Activated CD8-positive, alpha-beta memory T cell treated with anti-CD3 and anti-CD28 coated beads for 24 hours (primary cell): ENCODE results near the gene FGF4.

Source experiments
- DNase-seq: peaks from one replicate; pipeline ENCODE4 v3.0.0-alpha.2; 2020

FGF4 gene

GRCh38 chr11:69775163-69775755 is at the start of gene FGF4:
FGF4 (minus strand) TSS chr11:69775341; CDS start chr11:69775084, 257 bp downstream.
- no peak for DNase-seq

- no peak for DNase-seq
These were observed 48.6 kb upstream of the FGF4 start for GRCh38 chr11:69823641-69824265.

- no peak for DNase-seq
These were observed 47.7 kb upstream of the FGF4 start for GRCh38 chr11:69822676-69823494.

- no peak for DNase-seq
These were observed 46.4 kb upstream of the FGF4 start for GRCh38 chr11:69821511-69822040.

- no peak for DNase-seq
These were observed 45.3 kb upstream of the FGF4 start for GRCh38 chr11:69820441-69820840.

- no peak for DNase-seq
These were observed 44.5 kb upstream of the FGF4 start for GRCh38 chr11:69819541-69820070.

- no peak for DNase-seq
These were observed 43.7 kb upstream of the FGF4 start, which contains the start of gene FGF3 for GRCh38 chr11:69818603-69819441. FGF3 (minus strand) TSS chr11:69819416; CDS start chr11:69818933, 483 bp downstream.

GRCh38 chr11:69818231-69818602 is 43.1 kb upstream of the FGF4 start:
- no peak for DNase-seq

- DNase-seq, result no peak
These were observed 42.4 kb upstream of the FGF4 start for GRCh38 chr11:69817265-69818230.

- no peak for DNase-seq
These were observed 41.5 kb upstream of the FGF4 start for GRCh38 chr11:69816671-69817070.

- no peak for DNase-seq
These were observed 40.8 kb upstream of the FGF4 start for GRCh38 chr11:69815973-69816372.

GRCh38 chr11:69814902-69815301 is 39.8 kb upstream of the FGF4 start:
- DNase-seq, result no peak

GRCh38 chr11:69814411-69814810 is 39.3 kb upstream of the FGF4 start:
- no peak for DNase-seq

- DNase-seq, result no peak
These were observed 38.7 kb upstream of the FGF4 start for GRCh38 chr11:69813839-69814238.

- no peak for DNase-seq
These were observed 37.8 kb upstream of the FGF4 start for GRCh38 chr11:69812946-69813345.

GRCh38 chr11:69812256-69812655 is 37.1 kb upstream of the FGF4 start:
- no peak for DNase-seq

GRCh38 chr11:69811431-69811830 is 36.3 kb upstream of the FGF4 start:
- no peak for DNase-seq

GRCh38 chr11:69810289-69811118 is 35.4 kb upstream of the FGF4 start:
- no peak for DNase-seq

- no peak for DNase-seq
These were observed 33.5 kb upstream of the FGF4 start for GRCh38 chr11:69808667-69809086.

- DNase-seq, result no peak
These were observed 32.1 kb upstream of the FGF4 start for GRCh38 chr11:69807106-69807815.
